Fibroblast of the aortic adventitia (primary cell): Measurements from ENCODE around the gene CDC16. TPM values are rescaled to one million over a fixed set of nuclear protein-coding genes. Genes with fewer than 3 reads are reported as not detected.
"Not testable (repeated sequence)": the region's sequence is repeated elsewhere in the genome, so short reads cannot be mapped to it uniquely, and the experiment has no call there.

ENCODE experiments used
- DNase-seq: peaks from one replicate; pipeline ENCODE4 v3.0.0-alpha.2; 2010; ENCODE audit warnings: low read depth
- H3K4me3 ChIP-seq: 2 replicates; pipeline ENCODE4 v1.5.1; 2011; ENCODE audit warnings: low read depth, mild to moderate bottlenecking, control low read depth, low read length, moderate library complexity
- total RNA-seq: library from RNA; depleted of rRNA; stranded (reverse); fragments of >200 nt; gene quantifications from 2 replicates; pipeline ENCODE4 v1.2.3, GENCODE V29; 2012; ENCODE audit warnings: low replicate concordance
- TF ChIP-seq, protein P1 (sequence below): IDR thresholded peaks from 2 replicates; pipeline ENCODE4 v1.5.1; 2011; ENCODE audit warnings: mild to moderate bottlenecking, low read length, control low read depth, inconsistent platforms; ENCODE audit not compliant: insufficient read depth

CDC16 gene, protein sequence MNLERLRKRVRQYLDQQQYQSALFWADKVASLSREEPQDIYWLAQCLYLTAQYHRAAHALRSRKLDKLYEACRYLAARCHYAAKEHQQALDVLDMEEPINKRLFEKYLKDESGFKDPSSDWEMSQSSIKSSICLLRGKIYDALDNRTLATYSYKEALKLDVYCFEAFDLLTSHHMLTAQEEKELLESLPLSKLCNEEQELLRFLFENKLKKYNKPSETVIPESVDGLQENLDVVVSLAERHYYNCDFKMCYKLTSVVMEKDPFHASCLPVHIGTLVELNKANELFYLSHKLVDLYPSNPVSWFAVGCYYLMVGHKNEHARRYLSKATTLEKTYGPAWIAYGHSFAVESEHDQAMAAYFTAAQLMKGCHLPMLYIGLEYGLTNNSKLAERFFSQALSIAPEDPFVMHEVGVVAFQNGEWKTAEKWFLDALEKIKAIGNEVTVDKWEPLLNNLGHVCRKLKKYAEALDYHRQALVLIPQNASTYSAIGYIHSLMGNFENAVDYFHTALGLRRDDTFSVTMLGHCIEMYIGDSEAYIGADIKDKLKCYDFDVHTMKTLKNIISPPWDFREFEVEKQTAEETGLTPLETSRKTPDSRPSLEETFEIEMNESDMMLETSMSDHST
- total RNA-seq: 60.6 and 81.3 TPM in 2 replicates

DNA sequence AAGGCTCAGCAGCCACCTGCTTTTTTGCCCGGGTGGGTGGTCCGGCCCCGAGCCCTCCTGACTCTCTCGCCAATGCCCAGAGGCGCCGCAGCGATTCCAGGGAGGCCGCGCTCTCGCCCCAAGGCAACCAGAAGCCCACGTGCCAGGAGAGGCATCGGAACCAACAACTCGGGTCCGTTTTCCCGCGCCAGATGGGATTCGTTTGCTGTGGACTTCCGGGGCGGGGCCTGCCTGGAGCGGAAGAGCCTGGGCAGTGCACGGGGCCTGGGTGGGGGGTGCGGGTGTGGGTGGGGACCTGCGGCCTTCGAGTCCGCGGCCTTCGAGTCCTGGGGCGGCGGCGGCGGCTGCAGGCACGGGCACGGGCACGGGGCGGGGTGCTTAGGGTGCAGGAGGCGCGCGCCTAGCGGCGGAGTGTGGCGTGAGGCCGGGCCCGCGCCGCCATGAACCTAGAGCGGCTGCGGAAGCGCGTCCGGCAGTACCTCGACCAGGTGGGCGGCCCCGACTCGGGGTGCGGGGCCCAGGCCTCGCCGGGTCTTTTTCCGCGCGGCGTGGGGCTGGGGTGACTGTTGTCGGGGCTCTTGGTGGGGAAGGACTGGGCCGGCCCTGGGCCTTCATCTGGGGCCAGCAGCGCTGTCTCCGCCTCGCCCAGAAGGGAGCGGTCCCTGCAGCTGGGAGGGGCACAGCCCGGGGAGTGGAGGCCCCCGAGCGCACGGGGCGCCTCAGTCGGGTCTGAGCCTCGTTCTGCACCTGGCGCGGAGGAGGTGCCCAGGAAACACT is at the start of gene CDC16:
CDC16 (plus strand) TSS at position 253 of the 777 bp plus-strand sequence; CDS start at position 441, 188 bp downstream.
- DNase-seq: peak; percentile 92
- H3K4me3 ChIP-seq: peak within 1 kb of the TSS; percentile 74
- TF ChIP-seq, protein P1, sequence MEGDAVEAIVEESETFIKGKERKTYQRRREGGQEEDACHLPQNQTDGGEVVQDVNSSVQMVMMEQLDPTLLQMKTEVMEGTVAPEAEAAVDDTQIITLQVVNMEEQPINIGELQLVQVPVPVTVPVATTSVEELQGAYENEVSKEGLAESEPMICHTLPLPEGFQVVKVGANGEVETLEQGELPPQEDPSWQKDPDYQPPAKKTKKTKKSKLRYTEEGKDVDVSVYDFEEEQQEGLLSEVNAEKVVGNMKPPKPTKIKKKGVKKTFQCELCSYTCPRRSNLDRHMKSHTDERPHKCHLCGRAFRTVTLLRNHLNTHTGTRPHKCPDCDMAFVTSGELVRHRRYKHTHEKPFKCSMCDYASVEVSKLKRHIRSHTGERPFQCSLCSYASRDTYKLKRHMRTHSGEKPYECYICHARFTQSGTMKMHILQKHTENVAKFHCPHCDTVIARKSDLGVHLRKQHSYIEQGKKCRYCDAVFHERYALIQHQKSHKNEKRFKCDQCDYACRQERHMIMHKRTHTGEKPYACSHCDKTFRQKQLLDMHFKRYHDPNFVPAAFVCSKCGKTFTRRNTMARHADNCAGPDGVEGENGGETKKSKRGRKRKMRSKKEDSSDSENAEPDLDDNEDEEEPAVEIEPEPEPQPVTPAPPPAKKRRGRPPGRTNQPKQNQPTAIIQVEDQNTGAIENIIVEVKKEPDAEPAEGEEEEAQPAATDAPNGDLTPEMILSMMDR: no peak

DNA sequence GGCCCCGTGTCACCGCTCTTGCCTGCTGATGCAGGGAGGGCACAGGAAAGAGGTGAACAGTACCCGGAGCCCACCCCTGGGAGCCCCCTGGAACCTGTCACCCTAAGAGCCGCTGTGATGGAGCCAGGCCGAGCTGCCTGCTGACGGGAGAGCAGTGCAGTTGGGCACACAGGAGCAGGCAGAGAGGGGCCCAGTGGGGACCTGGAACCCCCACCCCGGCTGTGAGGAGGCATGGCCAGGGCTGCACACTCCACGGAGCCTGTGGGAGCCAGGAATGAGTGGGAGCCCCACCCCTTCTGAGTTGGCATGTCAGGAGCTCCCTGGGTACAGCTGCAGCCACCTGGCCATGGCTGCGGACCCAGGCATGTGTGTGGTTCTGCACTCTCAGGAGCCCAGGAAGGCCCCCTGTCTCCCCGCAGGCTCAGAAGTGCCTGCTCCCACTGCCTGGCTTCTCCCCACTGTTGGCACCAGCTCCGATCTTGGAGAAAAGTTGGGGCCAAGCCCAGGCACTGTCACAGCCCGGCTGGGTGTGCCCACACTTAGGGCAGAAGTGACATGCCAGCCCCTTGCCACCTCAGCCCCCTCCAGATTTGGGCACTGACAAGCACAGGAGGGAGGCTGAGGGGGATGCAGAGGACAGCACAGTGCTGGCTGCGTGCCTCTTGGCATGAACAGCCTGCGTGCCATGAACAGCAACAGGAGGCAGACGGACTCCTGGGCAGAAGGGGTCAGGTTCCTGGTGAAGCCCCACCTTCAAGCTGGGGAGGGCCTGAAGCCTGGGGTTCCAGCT is 49.3 kb upstream of the CDC16 start:
- H3K4me3 ChIP-seq: no peak overlapping the region
- TF ChIP-seq, protein P1: no peak
- no peak for DNase-seq

DNA sequence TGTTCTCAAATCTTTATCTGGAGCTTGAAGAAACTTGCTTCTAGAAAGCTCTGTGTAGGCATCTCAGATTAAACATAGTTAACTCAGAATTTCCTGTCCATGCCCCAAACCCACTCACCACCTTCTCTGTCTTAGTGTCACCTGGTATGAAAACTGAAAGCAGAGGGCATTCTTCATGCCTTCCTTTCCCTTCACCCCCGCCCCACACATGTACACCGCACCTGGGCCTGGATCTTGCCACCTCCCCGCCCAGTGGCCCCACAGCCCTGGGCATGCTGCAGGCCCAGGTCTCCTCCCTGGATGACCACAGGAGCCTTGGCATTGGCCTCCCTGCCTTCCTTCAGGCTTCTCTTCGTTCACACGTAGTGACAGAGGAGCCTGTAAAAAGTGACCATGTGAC is 39.8 kb upstream of the CDC16 start:
- TF ChIP-seq, protein P1: no peak
- DNase-seq: no peak
- H3K4me3 ChIP-seq: no peak overlapping the region

DNA sequence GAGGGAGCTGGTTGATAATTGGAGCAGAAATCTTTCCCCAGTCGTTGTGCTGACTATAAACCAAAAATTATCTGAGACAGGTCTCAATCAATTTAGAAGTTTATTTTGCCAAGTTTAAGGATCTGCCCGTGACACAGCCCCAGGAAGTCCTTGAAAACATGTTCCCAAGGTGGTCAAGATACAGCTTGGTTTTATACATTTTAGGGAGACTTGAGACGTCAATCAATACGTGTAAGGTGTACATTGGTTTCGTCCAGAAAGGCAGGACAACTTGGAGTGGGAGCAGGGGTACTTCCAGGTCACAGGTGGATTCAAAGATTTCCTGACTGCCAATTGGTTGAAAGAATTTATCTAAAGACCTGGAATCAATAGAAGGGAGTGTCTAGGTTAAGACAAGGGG is 38.1 kb upstream of the CDC16 start:
- no peak for DNase-seq
- no peak overlapping the region for H3K4me3 ChIP-seq

DNA sequence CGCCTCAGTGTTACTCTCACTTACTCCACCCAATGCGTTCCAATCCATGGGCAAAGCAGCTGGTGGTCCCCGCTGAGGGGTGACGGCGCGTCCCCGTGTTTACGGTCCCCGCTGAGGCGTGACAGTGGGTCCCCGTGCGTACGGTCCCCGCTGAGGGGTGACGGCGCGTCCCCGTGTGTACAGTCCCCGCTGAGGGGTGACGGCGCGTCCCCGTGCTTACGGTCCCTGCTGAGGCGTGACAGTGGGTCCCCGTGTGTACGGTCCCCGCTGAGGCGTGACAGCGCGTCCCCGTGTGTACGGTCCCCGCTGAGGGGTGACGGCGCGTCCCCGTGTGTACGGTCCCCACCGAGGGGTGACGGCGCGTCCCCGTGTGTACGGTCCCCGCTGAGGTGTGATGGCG is 36.1 kb upstream of the CDC16 start:
- DNase-seq: no peak
- TF ChIP-seq, protein P1: no peak
- H3K4me3 ChIP-seq: no peak overlapping the region

More for the DNA sequence above, 38.1 kb upstream of the CDC16 start:
- TF ChIP-seq, protein P1: no peak

DNA sequence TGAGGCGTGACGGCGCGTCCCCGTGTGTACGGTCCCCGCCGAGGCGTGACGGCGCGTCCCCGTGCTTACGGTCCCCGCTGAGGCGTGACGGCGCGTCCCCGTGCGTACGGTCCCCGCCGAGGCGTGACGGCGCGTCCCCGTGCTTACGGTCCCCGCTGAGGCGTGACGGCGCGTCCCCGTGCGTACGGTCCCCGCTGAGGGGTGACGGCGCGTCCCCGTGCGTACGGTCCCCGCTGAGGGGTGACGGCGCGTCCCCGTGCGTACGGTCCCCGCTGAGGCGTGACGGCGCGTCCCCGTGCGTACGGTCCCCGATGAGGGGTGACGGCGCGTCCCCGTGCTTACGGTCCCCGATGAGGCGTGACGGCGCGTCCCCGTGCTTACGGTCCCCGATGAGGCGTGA is 35.2 kb upstream of the CDC16 start:
- not testable (repeated sequence) for DNase-seq

More for the DNA sequence above, 35.2 kb upstream of the CDC16 start:
- not testable (repeated sequence) for H3K4me3 ChIP-seq
